ENCODE results near the gene FLRT1.

Gene FLRT1

DNA sequence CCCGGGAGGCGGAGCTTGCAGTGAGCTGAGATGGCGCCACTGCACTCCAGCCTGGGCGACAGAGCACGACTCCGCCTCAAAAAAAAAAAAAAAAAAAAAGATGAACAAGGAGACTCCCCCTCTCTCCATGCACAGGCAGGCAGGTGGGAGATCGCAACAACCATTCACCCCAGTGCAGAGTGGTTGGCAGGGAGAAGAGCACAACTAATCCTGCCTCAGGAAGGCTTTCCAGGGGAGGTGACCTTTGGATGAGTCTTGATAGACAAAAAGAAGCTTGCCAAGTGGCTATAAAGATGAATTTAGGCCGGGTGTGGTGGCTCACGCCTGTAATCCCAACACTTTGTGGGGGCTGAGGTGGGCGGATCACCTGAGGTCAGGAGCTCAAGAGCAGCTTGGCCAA lies 30.0 kb downstream of the FLRT1 start:
- DNase-seq (ENCODE audit: low spot score) = no peak

DNA sequence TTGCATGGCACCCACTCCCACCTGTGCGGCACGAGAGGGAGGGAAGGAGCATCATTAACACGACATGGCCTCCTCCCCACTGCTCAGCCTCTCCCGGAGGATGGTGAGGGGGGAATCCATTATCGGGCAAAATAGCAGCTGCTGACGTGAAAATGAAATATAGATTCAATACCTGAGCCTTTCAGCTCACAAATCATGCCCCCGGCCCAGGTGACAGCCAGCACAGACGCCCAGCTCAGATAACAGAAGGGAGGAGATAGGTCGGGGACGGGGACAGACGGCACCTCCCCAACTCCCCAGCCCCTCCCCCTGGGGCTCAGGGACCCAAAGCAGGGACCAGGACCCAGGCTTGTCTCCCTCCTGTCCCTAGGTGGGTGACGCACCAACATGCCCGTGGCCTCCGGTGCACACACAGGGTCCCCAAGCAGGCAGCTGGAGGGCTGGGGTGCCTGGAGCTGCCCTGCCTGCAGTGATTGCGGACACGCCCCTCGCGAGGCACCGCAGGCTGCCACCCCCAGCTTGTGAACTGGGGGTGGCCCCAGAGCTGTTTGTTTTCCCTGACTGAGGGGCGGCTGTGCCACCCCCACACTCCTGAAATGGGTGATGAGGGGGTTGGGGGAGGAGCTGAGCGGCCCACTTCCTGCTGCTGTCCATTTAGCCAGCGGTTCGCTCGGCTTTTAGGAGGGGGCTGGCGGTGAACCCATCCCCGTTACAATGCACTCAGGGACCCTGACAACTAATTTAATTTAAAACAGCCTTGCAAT lies 31.7 kb downstream of the FLRT1 start:
- DNase-seq (ENCODE audit: low spot score) = no peak

DNA sequence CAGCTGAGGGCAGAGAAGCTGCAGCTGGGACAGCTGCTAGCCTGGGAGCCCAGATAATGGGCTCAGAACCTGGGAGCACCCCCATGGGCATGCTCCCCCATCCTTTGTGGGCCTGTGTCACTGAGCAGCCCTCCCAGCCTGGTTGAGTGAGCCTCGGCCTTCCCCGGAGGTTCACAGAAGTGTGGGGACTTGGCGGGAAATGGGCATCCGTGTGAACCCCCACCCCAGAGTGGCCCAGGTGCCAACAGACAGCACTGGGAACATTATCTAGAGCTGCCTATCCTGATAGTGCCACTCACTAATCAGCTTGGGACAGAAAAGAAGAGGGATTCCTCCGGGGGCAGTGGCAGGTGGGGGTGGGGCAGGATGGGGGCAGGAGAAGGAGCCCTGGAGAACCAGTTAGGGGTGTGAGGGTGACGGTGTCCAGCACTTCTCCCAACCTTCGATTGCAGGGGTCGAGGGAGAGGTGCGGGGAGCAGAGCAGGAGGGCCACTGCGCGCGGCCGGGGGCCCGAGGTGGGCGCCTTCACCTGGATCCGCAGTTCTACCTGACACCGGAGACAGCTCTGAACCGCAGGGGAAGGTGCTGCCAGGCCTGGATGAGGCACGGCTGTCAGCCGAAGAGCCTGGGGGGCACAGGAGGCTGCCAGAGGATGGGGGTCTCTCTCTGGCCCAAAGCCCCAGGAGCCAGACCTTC lies 33.1 kb downstream of the FLRT1 start:
- no peak for DNase-seq (ENCODE audit: low spot score)

DNA sequence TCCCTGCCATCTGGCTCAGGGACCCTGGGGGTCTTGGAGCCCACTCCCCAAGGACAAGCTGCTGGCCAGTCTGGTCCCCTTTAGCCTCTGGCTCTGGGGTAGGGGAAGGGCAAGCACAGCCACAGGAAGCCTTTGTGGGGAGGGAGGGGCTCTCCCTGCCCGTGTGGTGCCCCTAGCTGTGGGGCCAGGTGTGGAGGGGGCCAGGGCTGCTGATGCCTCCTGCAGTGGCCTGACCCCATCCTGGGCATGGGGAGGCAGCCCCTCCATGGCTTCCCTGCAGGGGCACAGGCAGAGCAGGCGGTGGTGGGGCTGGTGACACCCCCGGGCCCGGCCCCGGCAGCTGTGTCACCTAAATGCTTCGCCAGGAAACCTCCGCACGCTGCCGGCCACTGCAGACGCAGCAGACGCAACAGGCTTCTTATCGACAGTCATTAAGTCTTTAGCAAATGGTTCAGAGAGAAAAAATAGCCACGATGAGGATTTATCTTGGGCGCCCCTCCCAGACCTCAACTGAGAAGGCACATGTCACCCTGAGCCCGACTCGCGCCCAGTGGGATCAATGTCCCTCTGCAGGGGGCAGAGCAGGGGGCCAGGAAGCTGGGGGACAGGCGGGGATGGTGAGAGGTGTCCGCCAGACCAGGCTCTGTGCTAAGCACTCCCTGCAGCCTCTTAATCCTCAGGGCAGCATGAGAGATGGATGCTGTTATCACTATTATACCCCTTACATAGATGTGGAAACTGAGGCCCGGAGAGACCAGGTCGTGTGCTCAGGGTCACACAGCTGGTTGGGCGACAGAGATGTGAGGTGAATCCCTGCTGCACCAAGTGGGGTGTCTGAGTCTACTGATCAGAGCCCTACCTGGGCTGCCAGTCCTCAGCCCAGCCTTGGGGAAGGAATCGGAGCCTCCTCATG lies 33.9 kb downstream of the FLRT1 start:
- no peak for DNase-seq (ENCODE audit: low spot score)

DNA sequence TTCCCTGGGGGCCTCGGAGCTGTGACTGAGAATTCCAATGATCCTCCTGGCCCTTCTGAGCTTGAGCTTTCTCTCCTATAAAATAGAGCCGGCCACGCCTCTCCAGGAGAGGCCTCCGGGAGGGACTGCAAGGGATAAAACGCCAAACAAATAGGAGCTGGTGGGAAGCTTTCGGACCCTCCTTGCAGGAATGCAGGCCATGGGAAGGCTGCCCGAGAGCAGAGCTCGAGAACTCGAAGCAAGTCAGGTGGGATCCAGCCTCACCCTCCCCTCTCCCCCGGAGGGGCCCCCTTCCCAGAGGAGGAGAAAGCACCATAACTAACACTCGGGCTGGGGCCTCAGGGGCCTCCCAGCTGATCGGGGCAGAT lies 34.6 kb downstream of the FLRT1 start:
- no peak for DNase-seq (ENCODE audit: low spot score)

DNA sequence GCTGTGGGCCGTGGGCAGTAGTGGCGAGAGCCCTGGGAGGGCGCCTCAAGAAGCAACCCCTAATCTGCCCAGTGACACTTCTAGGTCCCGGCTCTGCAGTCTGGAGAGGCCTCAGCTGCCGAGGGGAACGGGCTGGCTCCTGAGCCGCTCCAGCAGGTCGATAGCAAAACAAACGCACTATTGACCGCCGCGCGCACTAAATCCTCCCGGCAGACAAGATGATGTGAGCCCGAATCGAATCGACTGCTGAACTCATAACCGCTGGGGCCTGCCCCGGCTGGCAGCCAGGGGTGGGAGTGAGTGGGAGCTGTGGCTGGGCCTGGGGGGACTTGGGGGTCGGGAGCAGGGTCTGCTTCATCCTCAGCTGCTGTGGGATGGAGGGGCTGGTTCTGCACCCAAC lies 36.1 kb downstream of the FLRT1 start:
- no peak for DNase-seq (ENCODE audit: low spot score)

DNA sequence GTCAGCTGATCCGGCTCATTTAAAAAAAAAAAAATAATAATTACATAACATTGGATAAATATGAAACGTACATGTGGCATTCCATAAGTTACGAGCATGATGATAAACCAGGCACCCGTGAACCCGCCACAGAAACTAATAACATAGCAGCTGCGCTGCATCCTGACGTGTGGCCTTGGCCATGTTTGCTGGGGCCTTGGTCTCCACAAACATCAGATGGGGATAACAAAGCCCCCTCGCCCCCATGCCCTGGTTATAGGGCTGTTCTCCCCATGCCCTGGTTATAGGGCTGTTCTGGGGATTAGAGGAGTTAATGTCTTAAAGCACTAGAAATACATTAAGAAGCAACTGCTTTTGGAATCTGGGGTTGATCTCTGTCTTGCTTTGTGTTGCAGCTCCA lies 36.7 kb downstream of the FLRT1 start:
- no peak for DNase-seq (ENCODE audit: low spot score)

DNA sequence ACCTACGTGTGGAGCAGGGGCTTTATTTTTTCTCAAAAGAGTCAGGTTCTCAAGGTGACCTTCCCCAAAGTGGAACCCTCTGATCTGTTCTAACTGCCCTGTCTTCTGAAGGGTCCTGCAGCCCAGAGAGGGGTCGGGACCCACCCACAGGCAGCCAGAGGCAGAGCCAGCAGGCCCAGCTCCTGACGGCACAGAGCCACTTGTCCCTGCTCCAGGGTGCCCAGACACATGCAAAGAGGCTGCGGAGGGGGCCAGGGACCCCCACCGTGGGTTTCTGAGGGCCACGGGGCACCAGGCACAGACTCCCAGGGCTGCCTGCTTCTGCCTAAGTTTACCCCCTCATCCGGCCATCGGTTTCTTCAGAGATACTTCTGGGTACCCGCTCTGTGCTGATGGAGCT lies 37.1 kb downstream of the FLRT1 start:
- no peak for DNase-seq (ENCODE audit: low spot score)

DNA sequence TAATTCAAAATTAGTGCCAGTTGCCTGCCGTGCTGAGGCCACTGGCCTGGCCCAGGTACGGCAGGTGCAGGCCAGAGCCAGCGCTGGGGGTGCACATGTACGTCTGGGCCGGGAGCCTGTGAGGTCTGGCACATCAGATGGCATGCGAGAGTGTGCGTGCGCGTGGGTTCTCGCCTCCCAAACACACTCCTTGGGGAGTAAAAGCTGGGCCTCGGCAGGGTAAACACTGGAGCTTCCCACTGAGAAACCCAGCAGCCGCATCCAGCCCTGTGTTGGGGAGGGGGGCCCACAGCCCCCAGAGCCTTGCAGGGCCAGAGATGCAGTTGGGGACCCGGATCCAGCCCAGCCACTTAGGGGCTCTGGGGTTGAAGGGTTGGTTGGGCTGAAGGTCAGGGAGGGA lies 37.8 kb downstream of the FLRT1 start:
- DNase-seq (ENCODE audit: low spot score) = no peak

DNA sequence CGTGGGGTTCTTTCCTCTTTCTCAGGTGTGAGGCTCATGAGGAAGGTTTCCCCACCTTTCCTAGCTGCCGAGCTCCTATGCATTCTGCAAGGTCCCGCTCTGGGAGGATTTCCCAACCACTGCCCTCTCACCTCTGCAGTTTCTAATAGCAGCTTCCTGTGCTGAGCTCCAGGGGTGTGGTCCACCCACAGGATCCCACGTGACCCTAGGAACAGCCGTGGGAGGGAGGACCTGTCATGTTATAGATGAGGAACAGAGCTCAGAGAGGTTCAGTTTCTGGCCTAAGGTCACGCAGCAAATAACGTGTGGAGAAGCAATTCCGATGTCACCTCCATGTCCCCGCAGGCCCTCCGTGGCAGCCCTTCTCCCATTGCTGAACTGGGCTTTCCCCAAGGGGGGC lies 38.5 kb downstream of the FLRT1 start:
- no peak for DNase-seq (ENCODE audit: low spot score)

DNA sequence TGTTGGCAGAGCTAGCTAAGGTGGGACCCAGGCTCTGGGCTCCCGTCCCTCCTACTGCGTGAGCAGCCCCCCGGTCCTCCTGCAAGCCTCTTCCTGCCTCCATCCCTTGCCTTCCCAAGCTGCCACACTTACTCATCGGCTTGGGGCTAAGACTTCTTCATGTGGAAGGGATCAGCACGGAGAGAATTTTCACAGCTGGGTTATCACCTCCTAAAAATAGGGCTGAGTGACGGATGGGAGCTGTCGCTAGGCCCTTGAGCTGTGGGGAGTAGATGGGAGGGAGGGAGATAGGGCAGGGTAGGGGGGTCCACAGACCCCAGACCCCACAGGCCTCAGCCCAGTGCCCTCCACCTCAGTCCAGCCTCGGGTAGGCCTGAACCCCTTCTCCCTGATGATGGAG lies 41.0 kb downstream of the FLRT1 start:
- DNase-seq (ENCODE audit: low spot score) = no peak

DNA sequence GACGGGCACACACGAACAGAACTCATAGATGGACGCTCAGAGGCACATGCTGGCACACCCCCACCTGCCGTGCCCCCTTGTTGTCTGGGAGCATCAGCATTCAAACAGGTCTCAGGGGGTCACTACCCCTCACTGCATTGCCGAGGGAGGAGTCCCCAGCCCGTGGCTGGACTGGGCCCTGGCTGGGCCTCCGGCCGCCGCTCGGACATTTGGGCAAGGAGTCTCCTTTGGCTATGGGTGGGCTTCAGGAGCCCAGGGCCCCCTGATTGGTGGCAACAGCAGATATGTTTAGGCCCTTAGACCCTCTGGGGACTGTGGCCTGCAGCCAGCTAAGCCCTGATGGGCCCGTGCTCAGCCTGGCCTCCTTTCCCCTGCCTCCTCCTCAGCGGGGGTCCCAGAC lies 41.9 kb downstream of the FLRT1 start:
- DNase-seq (ENCODE audit: low spot score) = no peak

DNA sequence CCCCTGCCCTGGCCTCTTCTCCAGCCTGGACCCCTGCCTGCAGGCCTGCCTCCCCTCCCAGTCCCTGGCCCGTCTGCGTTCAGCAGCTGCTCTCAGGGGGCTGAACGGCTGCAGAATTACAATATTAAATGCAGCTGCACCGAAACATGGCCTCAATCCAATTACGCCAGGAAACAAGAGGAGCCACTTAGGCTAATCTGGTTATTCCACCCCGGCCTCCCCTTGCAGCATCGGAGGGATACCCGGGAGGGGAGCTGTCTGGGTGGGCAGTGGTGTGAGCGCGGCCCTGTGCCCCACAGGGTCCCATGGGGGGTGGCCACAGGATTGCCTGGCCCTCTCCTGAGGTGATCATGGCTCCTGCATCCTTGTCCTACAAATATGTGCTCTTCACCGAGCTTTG lies 42.6 kb downstream of the FLRT1 start:
- DNase-seq (ENCODE audit: low spot score) = no peak

DNA sequence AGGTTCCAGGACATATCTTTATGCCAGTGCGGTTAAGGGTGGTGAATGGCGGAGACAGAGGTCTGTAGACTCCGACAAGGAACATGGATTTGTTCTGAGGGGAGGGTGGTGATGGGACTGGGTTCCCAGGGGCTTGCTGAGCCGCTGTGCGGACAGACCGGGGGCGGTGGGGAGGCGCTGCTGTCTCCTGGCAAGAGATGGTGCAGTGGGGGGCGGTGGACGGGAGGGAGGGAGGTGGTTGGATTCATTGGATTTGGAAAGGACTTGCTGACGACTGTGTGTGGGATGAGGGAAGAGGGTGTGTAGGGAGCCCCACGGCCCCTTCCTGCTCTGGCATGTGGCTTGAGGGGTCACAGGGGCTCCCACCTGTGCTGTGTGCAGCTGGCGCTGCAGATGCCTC lies 43.2 kb downstream of the FLRT1 start:
- no peak for DNase-seq (ENCODE audit: low spot score)

DNA sequence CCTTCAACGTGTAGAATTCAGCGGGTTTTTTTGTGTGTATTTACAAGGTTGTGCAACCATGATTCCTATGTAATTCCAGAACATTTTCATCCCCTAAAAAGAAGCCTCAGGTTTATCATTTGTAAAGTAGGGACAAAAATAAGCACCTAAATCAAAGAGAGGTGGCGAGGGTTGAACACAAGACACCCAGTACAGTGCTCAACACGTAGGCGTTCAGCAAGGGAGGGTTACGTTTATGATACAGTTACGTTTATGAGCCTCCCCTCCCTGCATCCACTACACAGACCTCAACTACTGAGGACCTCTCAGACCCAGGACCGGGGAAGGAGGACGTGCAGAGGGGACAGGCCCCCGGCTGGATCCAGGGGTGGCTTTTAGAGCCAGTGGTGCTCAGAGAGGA lies 44.7 kb downstream of the FLRT1 start:
- DNase-seq (ENCODE audit: low spot score) = no peak

DNA sequence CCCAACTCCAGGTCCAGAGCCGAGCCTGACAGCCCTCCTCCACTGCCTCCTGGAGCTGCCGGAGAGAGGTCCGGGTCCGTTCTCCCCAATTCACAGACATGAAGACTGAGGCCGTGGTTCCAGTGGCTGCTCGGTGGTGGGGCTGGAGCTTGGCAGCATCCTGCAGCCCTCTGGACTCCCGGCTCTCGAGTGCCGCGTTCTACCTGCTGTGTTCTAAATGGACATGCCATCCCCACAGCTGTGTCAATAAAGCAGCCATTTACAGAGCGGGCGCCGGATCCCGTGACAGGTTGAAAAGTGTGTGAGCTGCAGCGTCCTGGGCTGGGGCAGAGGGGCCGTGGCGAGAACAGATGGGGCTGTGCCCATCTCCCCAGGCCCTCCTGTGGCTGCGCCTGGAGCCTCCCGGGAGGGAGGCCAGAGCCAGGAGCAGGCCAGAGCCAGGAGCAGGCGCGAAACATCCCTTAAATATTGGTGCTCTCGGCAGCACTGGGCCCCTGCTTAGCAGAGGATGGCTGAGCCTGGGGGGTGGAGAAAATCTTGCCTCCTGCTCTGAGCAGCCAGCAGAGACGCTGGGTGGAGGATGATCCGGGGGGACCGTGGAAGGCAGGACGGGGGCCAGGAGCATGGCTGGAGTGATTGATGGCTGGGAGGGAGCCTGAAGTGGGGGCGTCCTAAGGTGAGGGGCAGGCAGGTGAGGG lies 46.2 kb downstream of the FLRT1 start:
- DNase-seq (ENCODE audit: low spot score) = no peak

DNA sequence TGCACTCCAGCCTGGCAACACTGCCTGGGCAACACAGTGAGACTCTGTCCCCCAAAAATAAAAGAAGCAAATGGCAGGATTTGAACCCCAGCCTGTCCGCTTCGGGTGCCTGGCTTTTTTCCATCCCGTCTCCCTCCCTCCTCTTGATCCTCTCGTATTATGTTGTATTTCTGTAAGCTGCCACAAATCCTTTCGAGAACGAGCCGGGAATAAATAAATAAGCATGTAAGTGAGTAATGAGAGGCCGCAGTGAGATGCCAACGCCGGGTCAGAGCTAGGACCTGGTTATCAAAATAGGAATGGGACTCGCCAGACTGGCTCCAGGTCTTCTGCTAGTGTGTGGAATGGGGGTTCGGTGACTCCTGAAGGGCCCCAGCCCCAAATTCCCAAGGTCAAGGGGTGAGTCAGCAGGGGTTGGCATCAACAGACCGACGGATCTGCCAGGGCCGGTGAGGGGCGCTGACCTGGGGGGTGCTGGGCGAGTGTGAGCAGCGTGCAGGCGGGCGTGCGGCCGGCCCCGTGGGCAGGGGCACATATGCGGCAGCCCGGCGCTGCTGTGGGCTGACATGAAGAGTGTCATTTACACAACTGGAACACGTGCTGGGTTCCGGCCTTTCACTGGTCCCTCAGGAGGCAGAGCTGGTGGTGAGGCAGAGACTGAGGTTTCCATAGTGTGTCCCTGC lies 47.8 kb downstream of the FLRT1 start:
- DNase-seq (ENCODE audit: low spot score) = no peak

DNA sequence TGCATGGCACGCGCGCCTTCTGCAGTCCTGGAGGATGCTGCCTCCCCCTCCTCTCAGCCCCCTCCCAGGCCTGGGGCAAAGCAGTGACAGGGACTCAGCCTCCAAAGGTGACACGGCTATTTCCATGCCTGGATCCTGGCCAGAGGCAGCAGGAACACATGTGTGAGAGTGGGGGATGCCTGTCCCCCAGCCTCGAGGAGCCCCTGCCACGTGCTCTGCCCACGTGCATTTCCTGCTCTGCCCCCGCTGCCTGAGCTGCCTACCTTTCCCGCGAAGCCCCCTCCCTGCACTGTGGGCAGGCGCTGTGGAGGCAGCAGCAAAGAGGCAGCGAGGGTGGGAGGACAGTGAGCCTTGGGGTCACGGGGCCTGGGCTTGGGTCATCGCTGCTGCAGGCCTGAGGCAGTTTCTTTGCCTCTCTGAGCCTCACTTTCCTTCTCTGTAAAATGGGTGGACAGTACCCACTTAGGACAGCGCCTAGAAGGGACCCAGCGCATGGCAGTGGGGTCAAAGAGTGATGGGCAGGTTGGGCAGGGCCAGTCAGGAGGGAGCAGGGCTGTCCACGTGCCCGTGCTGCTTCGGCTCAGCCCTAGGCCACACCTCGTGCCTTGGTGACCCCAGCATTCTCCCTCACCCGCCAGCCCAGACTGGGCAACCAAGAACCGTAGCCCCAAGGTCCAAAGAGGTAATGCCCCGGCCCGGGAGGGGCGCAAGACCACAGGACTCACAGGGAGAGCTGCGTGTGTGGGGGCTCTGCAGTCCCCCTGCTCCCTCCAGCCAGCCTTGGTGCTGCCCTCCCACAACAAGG lies 48.6 kb downstream of the FLRT1 start:
- no peak for DNase-seq (ENCODE audit: low spot score)

DNA sequence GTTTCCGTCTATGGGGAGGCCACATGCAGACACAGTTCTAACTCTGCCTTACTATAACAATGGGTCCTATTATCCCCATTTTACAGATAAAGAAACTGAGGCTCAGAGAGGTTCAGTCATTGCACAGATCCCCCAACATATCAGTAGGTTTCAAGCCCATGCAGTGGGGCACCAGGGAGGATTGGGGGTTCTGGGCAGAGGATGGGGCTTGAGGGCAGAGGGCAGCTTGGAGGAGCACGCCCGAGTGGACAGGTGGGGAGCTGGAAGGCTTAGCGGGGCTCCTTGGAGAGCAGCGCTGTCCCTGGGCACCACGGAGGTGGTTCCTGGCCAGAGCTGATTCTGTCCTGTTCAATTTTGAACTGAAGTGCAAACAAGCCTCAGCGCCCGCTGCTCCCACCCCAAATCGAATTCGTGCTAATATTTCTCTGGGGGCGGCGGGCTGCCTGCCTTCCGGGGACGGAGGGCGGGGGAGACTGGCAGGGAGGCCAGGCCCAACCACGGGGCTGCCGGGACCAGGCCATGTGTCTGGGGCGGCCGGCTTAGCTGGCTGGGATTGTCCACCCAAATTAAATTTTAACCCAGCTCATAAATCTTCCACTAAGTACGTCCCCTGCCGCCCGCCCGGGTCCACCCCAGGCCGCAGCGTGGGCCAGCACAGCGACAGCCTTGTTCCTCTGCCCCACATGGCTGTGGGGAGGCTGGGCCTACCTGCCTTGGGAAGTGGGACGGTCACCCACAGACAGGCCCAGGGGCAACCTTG lies 49.4 kb downstream of the FLRT1 start:
- no peak for DNase-seq (ENCODE audit: low spot score)
